SU-DHL-6 (cell line): ENCODE measurements around the gene SMIM26.
"Not testable (repeated sequence)": the region's sequence is repeated elsewhere in the genome, so short reads cannot be mapped to it uniquely, and the experiment has no call there.

Experiments used
- CTCF ChIP-seq: fragments of 200-600 bp; sonication (generic); IDR thresholded peaks from one replicate; pipeline ENCODE4 v1.5.1; 2017; ENCODE audit warnings: antibody characterized with exemption, mild to moderate bottlenecking, low read length, moderate library complexity; ENCODE audit not compliant: insufficient read depth, poor library complexity, severe bottlenecking
- EZH2phosphoT487 ChIP-seq: fragments of 200-600 bp; sonication (generic), shearing (Covaris generic); conservative IDR thresholded peaks from 2 replicates; pipeline ENCODE4 v1.6.1; 2018; ENCODE audit warnings: mild to moderate bottlenecking, antibody characterized with exemption, low read length, moderate library complexity, mixed read lengths

- not testable (repeated sequence) for TF ChIP-seq CTCF, EZH2phosphoT487
Observed at GRCh38 chr20:18526761-18527160, 40.5 kb upstream of the SMIM26 start.
